Fibroblast of skin of left biceps (primary cell): ENCODE results near the gene RAB42.

Experiments
- DNase-seq, 2 experiments: peaks; one replicate each; pipeline ENCODE4 v3.0.0-alpha.2; 2013; ENCODE audit warnings: low read depth in 2 of 2

The RAB42 gene

GRCh38 chr1:28591708-28592320 lies at the start of gene RAB42:
Gene RAB42 (plus strand): TSS chr1:28592265. CDS start chr1:28592512, 247 bp downstream.
- no peak for DNase-seq

- DNase-seq: no peak
Observed at GRCh38 chr1:28545246-28545628, 46.8 kb upstream of the RAB42 start.

- DNase-seq: no peak
Observed at GRCh38 chr1:28548318-28548717, 43.7 kb upstream of the RAB42 start.

GRCh38 chr1:28551381-28551780 lies 40.7 kb upstream of the RAB42 start:
- DNase-seq: no peak

- DNase-seq: peak; percentile 84 to 87
Observed at GRCh38 chr1:28552758-28553663, 39.1 kb upstream of the RAB42 start, which contains the start of gene TRNAU1AP. Gene TRNAU1AP (plus strand): TSS chr1:28553085. CDS start chr1:28553111, 26 bp downstream.

- DNase-seq: no peak
Observed at GRCh38 chr1:28560886-28561285, 31.2 kb upstream of the RAB42 start.

GRCh38 chr1:28564310-28564709 lies 27.8 kb upstream of the RAB42 start:
- no peak for DNase-seq

- DNase-seq: no peak
Observed at GRCh38 chr1:28565040-28565439, 27.0 kb upstream of the RAB42 start.

GRCh38 chr1:28565726-28566125 lies 26.3 kb upstream of the RAB42 start:
- DNase-seq: no peak

- DNase-seq: no peak
Observed at GRCh38 chr1:28566931-28567330, 25.1 kb upstream of the RAB42 start.

- no peak for DNase-seq
Observed at GRCh38 chr1:28571911-28572310, 20.2 kb upstream of the RAB42 start.

GRCh38 chr1:28572891-28573290 lies 19.2 kb upstream of the RAB42 start:
- DNase-seq: peak in 1 of 2 experiments; percentile 33

- no peak for DNase-seq
Observed at GRCh38 chr1:28573564-28573963, 18.5 kb upstream of the RAB42 start.

- no peak for DNase-seq
Observed at GRCh38 chr1:28577052-28577678, 14.9 kb upstream of the RAB42 start.

- no peak for DNase-seq
Observed at GRCh38 chr1:28577738-28578536, 14.1 kb upstream of the RAB42 start.

GRCh38 chr1:28578696-28579218 lies 13.3 kb upstream of the RAB42 start:
- DNase-seq: no peak

GRCh38 chr1:28579401-28579800 lies 12.7 kb upstream of the RAB42 start:
- DNase-seq: no peak

- DNase-seq: no peak
Observed at GRCh38 chr1:28580722-28581530, 11.1 kb upstream of the RAB42 start.

- DNase-seq: peak; percentile 88
Observed at GRCh38 chr1:28581531-28582247, 10.4 kb upstream of the RAB42 start.

GRCh38 chr1:28582248-28582615 lies 9.8 kb upstream of the RAB42 start:
- peak in 1 of 2 experiments; percentile 17 for DNase-seq
